Activated CD8-positive, alpha-beta memory T cell treated with anti-CD3 and anti-CD28 coated beads for 4 hours (primary cell): ENCODE measurements around the gene TBC1D4.
"Not testable (repeated sequence)": the region's sequence is repeated elsewhere in the genome, so short reads cannot be mapped to it uniquely, and the experiment has no call there.

Experiments
- DNase-seq, 2 donors: peaks; one replicate each; pipeline ENCODE4 v3.0.0-alpha.2; 2020; ENCODE audit warnings: low read depth in 2 of 2

The TBC1D4 gene

GRCh38 chr13:75452564-75452963 is 29.4 kb downstream of the TBC1D4 start:
- no peak for DNase-seq

- no peak for DNase-seq
These were observed 34.5 kb downstream of the TBC1D4 start for GRCh38 chr13:75447493-75447892.

- DNase-seq = no peak
These were observed 35.1 kb downstream of the TBC1D4 start for GRCh38 chr13:75446874-75447273.

- DNase-seq = no peak
These were observed 36.1 kb downstream of the TBC1D4 start for GRCh38 chr13:75445717-75446499.

GRCh38 chr13:75444016-75444415 is 38.0 kb downstream of the TBC1D4 start:
- no peak for DNase-seq

- DNase-seq = no peak
These were observed 38.5 kb downstream of the TBC1D4 start for GRCh38 chr13:75443356-75443958.

- DNase-seq = no peak
These were observed 39.2 kb downstream of the TBC1D4 start for GRCh38 chr13:75442736-75443234.

- no peak for DNase-seq
These were observed 41.9 kb downstream of the TBC1D4 start for GRCh38 chr13:75440100-75440499.

- DNase-seq = no peak
These were observed 44.2 kb downstream of the TBC1D4 start for GRCh38 chr13:75437582-75438318.

GRCh38 chr13:75434126-75434525 is 47.8 kb downstream of the TBC1D4 start:
- DNase-seq = not testable (repeated sequence)

GRCh38 chr13:75432811-75433244 is 49.1 kb downstream of the TBC1D4 start:
- no peak for DNase-seq

- DNase-seq = no peak
These were observed 49.9 kb downstream of the TBC1D4 start for GRCh38 chr13:75432045-75432444.

GRCh38 chr13:75430436-75431209 is 51.3 kb downstream of the TBC1D4 start:
- no peak for DNase-seq

GRCh38 chr13:75426421-75426820 is 55.5 kb downstream of the TBC1D4 start:
- no peak for DNase-seq

GRCh38 chr13:75425216-75426009 is 56.6 kb downstream of the TBC1D4 start:
- DNase-seq = no peak

GRCh38 chr13:75423946-75424345 is 58.0 kb downstream of the TBC1D4 start:
- DNase-seq = no peak

- no peak for DNase-seq
These were observed 59.9 kb downstream of the TBC1D4 start for GRCh38 chr13:75422028-75422427.

- DNase-seq = no peak
These were observed 60.8 kb downstream of the TBC1D4 start for GRCh38 chr13:75421133-75421532.

GRCh38 chr13:75419656-75420055 is 62.3 kb downstream of the TBC1D4 start:
- no peak for DNase-seq

GRCh38 chr13:75418997-75419396 is 63.0 kb downstream of the TBC1D4 start:
- no peak for DNase-seq
